Pancreas (tissue), 10 donors: ENCODE data around the gene PPME1. TPM values are rescaled to one million over a fixed set of nuclear protein-coding genes. Genes with fewer than 3 reads are reported as not detected.
A peak's percentile ranks its signal among the peaks of the same experiment; 100 is the strongest.

Experiments used
- ATAC-seq, 4 donors: fragments of 200-7000 bp; cut with Tn5 transposase; one replicate each; pipeline versions ENCODE4 v1.8.0 to v1.9.1; 2020; ENCODE audit warnings: mild to moderate bottlenecking in 4 of 4, moderate library complexity in 4 of 4
- DNase-seq, 6 donors: peaks; one replicate each; pipeline ENCODE4 v3.0.0-alpha.2; 2020
- FAIRE-seq: peaks from 2 replicates; lab custom pipeline; 2012; peaks lifted over from hg19 to GRCh38; lab: Jason Lieb, UNC
- H3K27ac ChIP-seq, 4 donors: fragments of 200-600 bp; sonication (generic); 1 replicate in 3 of 4; 2 replicates in 1 of 4; pipeline versions ENCODE4 v1.5.0 to v1.8.0; 2020
- H3K27me3 ChIP-seq, 4 donors: fragments of 200-600 bp; one replicate each; pipeline ENCODE4 v1.8.0; 2021
- H3K36me3 ChIP-seq, 3 donors: fragments of 200-600 bp; sonication (generic) in 1 of 3; one replicate each; pipeline versions ENCODE4 v1.5.0 to v1.8.0; 2020 to 2021
- H3K4me1 ChIP-seq, 3 donors: fragments of 200-600 bp; one replicate each; pipeline ENCODE4 v1.8.0; 2021
- H3K4me3 ChIP-seq, 4 donors: fragments of 200-600 bp; sonication (generic) in 2 of 4; one replicate each; pipeline versions ENCODE4 v1.5.0 to v1.8.0; 2020 to 2021
- H3K9me3 ChIP-seq, 4 donors: fragments of 200-600 bp; one replicate each; pipeline ENCODE4 v1.8.0; 2021
- WGBS, 2 donors: extraction: QIAGEN DNeasy Blood & Tissue Kit; methylation state at CpG; one replicate each; pipeline ENCODE4 v1.1.7; 2013; 5-methylcytosine and 5-hydroxymethylcytosine counted together
- intact Hi-C, 3 donors: fragments of 100-400 bp; cut with DNase I; formaldehyde crosslinking; loops; one replicate each; pipeline versions ENCODE4 v1.11.1 to v1.14.2; 2022
- polyA plus RNA-seq, 2 donors: library from polyadenylated mRNA; stranded (reverse); fragments of 200-250 nt; gene quantifications; one replicate each; pipeline ENCODE4 v1.2.3, GENCODE V29; 2013
- total RNA-seq, 6 donors: library from RNA; stranded (reverse); fragmentation: NEBNext Ultra II Directional in 4 of 6; extraction: Animal tissue kit (Norgen Biotek cat#: 25700) in 4 of 6; gene quantifications; one replicate each; pipeline versions ENCODE4 v1.2.1 to v1.2.4, GENCODE V29; 2021 to 2023
- TF ChIP-seq, protein P1 (sequence below), 4 donors: fragments of 200-600 bp; sonication (generic) in 3 of 4; IDR thresholded peaks; one replicate each; pipeline versions ENCODE4 v1.5.0 to v1.8.0; 2021; ENCODE audit warnings: antibody characterized with exemption in 4 of 4
- donor health status: healthy with polysubstance abuse.
- donor health status: DM: no; HTN: no; CAD: no; lungs with moderate emphysema.
- donor health status: DM: no; HTN: no; CAD: no.
- donor health status: control.
- donor health status: control.
- donor health status: Bipolar disorder and iron deficiency.
- donor health status: DM: yes; HTN: yes; CAD: no.
- donor health status: DM: no; HTN: no; CAD: no.
- donor health status: DM: no; HTN: no; CAD: no.
- donor health status: DM: yes; HTN: yes; CAD: no.

Gene PPME1
- total and polyA plus RNA-seq, 8 donors, result 9.6 to 20.6 (median 13.6) TPM

DNA sequence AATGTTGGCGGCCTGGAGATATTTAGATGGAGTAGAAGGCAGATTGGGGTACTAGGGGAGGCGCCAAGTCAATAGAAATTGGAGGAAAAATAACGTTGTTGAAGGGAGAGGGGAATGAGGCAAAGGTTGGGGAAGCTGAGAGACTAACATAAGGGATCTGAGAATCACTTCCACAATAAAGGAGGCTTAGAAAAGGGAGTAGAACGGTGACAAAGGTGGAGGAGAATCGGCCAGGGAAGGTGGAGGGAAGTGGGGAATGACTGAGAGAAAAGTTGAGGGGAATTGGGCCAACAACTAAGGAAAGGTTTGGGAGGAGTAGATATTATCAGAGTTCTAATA lies 510 bp downstream of the PPME1 start:
- peak overlapping the region; percentile 74 to 86 (median 78) for H3K27ac ChIP-seq
- intact Hi-C loops, result no loop called here
- ATAC-seq (peak in 1 of 4 donors; percentile 0), DNase-seq (no peak), FAIRE-seq (no peak)
- TF ChIP-seq, protein P1, sequence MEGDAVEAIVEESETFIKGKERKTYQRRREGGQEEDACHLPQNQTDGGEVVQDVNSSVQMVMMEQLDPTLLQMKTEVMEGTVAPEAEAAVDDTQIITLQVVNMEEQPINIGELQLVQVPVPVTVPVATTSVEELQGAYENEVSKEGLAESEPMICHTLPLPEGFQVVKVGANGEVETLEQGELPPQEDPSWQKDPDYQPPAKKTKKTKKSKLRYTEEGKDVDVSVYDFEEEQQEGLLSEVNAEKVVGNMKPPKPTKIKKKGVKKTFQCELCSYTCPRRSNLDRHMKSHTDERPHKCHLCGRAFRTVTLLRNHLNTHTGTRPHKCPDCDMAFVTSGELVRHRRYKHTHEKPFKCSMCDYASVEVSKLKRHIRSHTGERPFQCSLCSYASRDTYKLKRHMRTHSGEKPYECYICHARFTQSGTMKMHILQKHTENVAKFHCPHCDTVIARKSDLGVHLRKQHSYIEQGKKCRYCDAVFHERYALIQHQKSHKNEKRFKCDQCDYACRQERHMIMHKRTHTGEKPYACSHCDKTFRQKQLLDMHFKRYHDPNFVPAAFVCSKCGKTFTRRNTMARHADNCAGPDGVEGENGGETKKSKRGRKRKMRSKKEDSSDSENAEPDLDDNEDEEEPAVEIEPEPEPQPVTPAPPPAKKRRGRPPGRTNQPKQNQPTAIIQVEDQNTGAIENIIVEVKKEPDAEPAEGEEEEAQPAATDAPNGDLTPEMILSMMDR (IDR thresholded peaks at IDR 0.05), result no peak
- no peaks in the 10 kb centered on the region for H3K9me3 ChIP-seq
- H3K4me3 ChIP-seq, result peak overlapping the region; percentile 58 to 68 (median 63)
- no peaks in the 10 kb centered on the region for H3K36me3 ChIP-seq
- 1% methylated on average over 5 of the region's 5 CpGs for WGBS, 2 donors
- H3K4me1 ChIP-seq, result peaks cover 14 to 20% (median 19%) of the 10 kb centered on the region in 3 donors
- H3K27me3 ChIP-seq, result no peaks in the 10 kb centered on the region

DNA sequence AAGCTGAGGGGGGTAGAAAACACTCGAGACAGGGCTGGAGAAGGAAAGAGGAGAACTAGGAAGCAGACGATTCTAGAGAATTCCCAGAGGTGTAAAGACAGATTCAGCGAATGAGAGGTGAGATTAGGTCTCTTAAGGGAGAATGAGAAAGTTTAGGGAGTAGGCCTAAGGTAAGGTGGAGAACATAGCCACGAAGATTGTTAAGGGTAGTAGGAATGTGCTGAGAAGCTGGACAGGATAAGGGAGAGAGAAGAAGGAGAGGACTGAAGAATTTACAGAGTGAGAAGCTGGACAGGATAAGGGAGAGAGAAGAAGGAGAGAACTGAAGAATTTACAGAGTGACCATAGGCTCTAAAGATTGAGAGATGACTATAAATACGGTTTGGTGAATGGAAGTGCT lies 908 bp downstream of the PPME1 start:
- FAIRE-seq, result no peak
- Histone ChIP-seq H3K27me3 (no peaks in the 10 kb centered on the region), H3K27ac (peak overlapping the region in 3 of 4 donors; percentile 75 to 86 (median 81)), H3K9me3 (no peaks in the 10 kb centered on the region), H3K4me3 (peak overlapping the region; percentile 58 to 68 (median 63)), H3K4me1 (peaks cover 14 to 20% (median 19%) of the 10 kb centered on the region in 3 donors), H3K36me3 (no peaks in the 10 kb centered on the region)
- 8 to 10% methylated on average over 5 of the region's 5 CpGs for WGBS, 2 donors
- no peak for DNase-seq
- ATAC-seq, result peak in 2 of 4 donors; percentile 1 to 11
- TF ChIP-seq, protein P1 (IDR thresholded peaks at IDR 0.05), result no peak
- intact Hi-C loops, result no loop called here

DNA sequence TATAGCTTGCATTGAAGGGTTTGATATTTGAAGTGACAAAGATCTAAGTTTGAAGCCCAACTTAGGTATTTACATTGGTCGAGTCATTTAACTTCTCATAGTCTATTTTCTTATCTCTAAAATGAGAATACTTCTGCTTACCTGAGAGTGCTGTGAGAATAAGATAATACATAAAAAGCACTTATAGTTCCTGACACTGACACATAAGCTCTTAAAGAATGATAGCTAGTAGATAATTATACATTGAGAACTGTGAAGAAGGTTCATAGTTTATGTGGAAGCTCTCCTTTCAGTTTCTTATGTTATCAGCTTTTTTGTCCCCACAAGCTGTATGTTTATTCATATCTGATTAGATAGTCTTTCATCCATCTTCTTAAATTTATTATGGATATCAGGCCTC lies 4.8 kb downstream of the PPME1 start:
- intact Hi-C loops, result no loop called here
- ATAC-seq (no peak), FAIRE-seq (no peak), DNase-seq (no peak)
- Histone ChIP-seq H3K36me3 (no peaks in the 10 kb centered on the region), H3K4me1 (peaks cover 9 to 15% (median 12%) of the 10 kb centered on the region in 3 donors), H3K27ac (no peak overlapping the region), H3K9me3 (no peaks in the 10 kb centered on the region), H3K27me3 (no peaks in the 10 kb centered on the region), H3K4me3 (no peak overlapping the region)
- TF ChIP-seq, protein P1 (IDR thresholded peaks at IDR 0.05), result no peak
- 47 to 48% methylated on average over 1 of the region's 1 CpG for WGBS, 2 donors

DNA sequence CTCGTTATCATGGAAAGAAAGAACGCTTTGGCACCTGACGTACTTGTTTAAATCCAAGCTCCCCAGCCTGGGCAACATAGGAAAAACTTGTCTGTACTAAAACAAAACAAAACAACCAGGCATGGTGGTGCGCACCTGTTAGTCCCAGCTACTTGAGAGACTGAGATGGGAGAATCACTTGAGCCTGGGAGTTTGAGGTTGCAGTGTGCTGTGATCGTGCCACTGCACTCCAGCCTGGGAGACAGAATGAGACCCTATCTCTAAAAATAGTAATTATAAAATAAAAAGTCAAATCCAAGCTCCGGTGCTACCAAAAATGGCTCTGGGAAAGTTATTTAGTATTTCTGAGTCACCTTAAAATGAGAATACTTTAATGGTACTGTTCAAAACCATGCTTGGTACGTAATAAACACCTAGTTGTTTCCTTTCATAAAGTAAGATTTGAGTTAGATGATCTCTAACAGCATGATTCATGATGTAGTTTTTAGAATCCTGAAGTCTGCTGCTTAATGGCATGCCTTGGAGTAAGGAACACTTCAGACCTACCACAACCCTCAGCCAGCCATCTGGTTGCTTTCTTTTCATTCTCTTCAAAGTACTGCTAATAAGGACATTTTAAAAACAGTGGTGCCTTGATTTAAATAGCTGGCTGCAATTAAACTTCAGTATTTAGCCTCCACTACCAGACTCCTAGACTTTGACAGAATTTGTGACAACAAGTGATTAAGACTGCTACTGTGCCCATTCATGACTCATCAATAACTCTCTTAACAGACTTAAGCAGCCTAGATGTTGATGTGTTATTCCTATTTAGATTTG lies 8.4 kb downstream of the PPME1 start:
- Histone ChIP-seq H3K9me3 (no peaks in the 10 kb centered on the region), H3K27ac (no peak overlapping the region), H3K36me3 (no peaks in the 10 kb centered on the region), H3K27me3 (no peaks in the 10 kb centered on the region), H3K4me1 (peaks cover 0 to 3% (median 0%) of the 10 kb centered on the region in 3 donors), H3K4me3 (no peak overlapping the region)
- intact Hi-C loops, result no loop called here
- DNase-seq (no peak), FAIRE-seq (no peak), ATAC-seq (no peak)
- WGBS, 2 donors, result 81 to 98% methylated on average over 7 of the region's 7 CpGs
- TF ChIP-seq, protein P1 (IDR thresholded peaks at IDR 0.05), result no peak

DNA sequence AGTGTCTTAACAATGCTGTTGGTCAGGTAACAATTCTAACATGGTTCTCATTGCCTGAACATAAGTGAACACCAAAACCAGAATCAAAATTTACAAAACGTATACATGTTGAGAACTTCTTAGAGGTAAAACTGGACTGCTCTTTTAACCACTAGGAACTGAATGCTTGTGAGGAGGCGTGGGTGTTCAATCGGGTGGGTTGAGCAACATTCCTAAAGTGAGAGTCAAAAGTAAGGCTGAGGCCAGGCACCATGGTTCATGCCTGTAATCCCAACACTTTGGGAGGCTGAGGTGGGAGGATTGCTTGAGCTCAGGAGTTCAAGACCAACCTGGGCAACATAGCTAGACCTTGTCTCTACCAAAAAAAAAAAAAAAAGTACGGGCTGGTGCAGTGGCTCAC lies 11.5 kb downstream of the PPME1 start:
- TF ChIP-seq, protein P1 (IDR thresholded peaks at IDR 0.05), result no peak
- no peaks in the 10 kb centered on the region for H3K27me3 ChIP-seq
- FAIRE-seq (no peak), DNase-seq (no peak), ATAC-seq (no peak)
- no peaks in the 10 kb centered on the region for H3K36me3 ChIP-seq
- no peak overlapping the region for H3K27ac ChIP-seq
- H3K9me3 ChIP-seq, result no peaks in the 10 kb centered on the region
- WGBS, 2 donors, result 90 to 93% methylated on average over 4 of the region's 4 CpGs
- H3K4me3 ChIP-seq, result no peak overlapping the region
- H3K4me1 ChIP-seq, result peaks cover 0 to 3% (median 0%) of the 10 kb centered on the region in 3 donors
- intact Hi-C loops, result no loop called here
